Stomach (tissue), 9 donors: Measurements from ENCODE around the gene KTN1. TPM values are rescaled to one million over a fixed set of nuclear protein-coding genes. Genes with fewer than 3 reads are reported as not detected.

ENCODE experiments used
- DNase-seq, 2 donors: peaks; one replicate each; pipeline versions ENCODE4 v3.0.0 to v3.0.0-alpha.2; 2013 to 2019
- H3K27ac ChIP-seq, 5 donors: fragments of 200-600 bp in 4 of 5; sonication (generic) in 4 of 5; one replicate each; pipeline ENCODE4 v1.5.1; 2013 to 2019; ENCODE audit warnings: mild to moderate bottlenecking in 1 of 5, moderate library complexity in 1 of 5
- H3K27me3 ChIP-seq, 3 donors: fragments of 200-600 bp; sonication (generic); one replicate each; pipeline ENCODE4 v1.5.1; 2017 to 2019; ENCODE audit warnings: mixed run types in 1 of 3
- H3K36me3 ChIP-seq, 4 donors: fragments of 200-600 bp; sonication (generic); 1 replicate in 3 of 4; 2 replicates in 1 of 4; pipeline ENCODE4 v1.5.1; 2016 to 2019
- H3K4me1 ChIP-seq, 4 donors: fragments of 200-600 bp; sonication (generic); one replicate each; pipeline ENCODE4 v1.5.1; 2016 to 2019
- H3K4me3 ChIP-seq, 4 donors: fragments of 200-600 bp; sonication (generic) in 3 of 4; one replicate each; pipeline ENCODE4 v1.5.1; 2016 to 2019; ENCODE audit warnings: mild to moderate bottlenecking in 1 of 4
- H3K9me3 ChIP-seq, 4 donors: fragments of 200-600 bp; sonication (generic); one replicate each; pipeline ENCODE4 v1.5.1; 2016 to 2019
- CTCF ChIP-seq, 7 experiments: fragments of 450-650 bp in 4 of 7; fragments of 200-600 bp in 3 of 7; sonication (generic) in 3 of 7; IDR thresholded peaks; one replicate each; pipeline ENCODE4 v1.5.1; 2016 to 2019; ENCODE audit warnings: antibody characterized with exemption in 7 of 7, control low read depth in 2 of 7, mild to moderate bottlenecking in 1 of 7
- EP300 ChIP-seq: sonication (generic); formaldehyde crosslinking; IDR thresholded peaks from one replicate; pipeline ENCODE4 v1.6.1; 2017; ENCODE audit warnings: antibody characterized with exemption
- POLR2A ChIP-seq, 4 donors: fragments of 450-650 bp; IDR thresholded peaks; one replicate each; pipeline ENCODE4 v1.6.1; 2016; ENCODE audit warnings: antibody characterized with exemption in 4 of 4, control low read depth in 2 of 4, mild to moderate bottlenecking in 1 of 4, moderate library complexity in 1 of 4
- POLR2AphosphoS5 ChIP-seq, 3 donors: sonication (generic); formaldehyde crosslinking; IDR thresholded peaks; one replicate each; pipeline ENCODE4 v1.6.1; 2016; ENCODE audit warnings: antibody characterized with exemption in 3 of 3
- WGBS, 5 donors: extraction: QIAGEN DNeasy Blood & Tissue Kit in 3 of 5; methylation state at CpG; one replicate each; pipeline versions ENCODE4 v1.1.5 to v1.1.7; 2013 to 2018; 5-methylcytosine and 5-hydroxymethylcytosine counted together
- intact Hi-C: fragments of 100-400 bp; cut with DNase I; formaldehyde crosslinking; loops from one replicate; pipeline ENCODE4 v1.15.1; 2023; ENCODE audit warnings: low total_unique reads
- polyA plus RNA-seq, 3 donors: library from polyadenylated mRNA; stranded (reverse); fragments of 200-250 nt; gene quantifications; one replicate each; pipeline ENCODE4 v1.2.3, GENCODE V29; 2013
- total RNA-seq, 5 donors: library from RNA; depleted of rRNA; stranded (reverse); fragments of >200 nt; gene quantifications; one replicate each; pipeline versions ENCODE4 v1.1.0 to v1.2.3, GENCODE V29; 2014 to 2016
- donor health status: healthy with polysubstance abuse.
- donor health status: Bipolar disorder and iron deficiency.
- donor health status: healthy.

Gene KTN1
- total and polyA plus RNA-seq, 8 donors: 43.3 to 123 (median 81.2) TPM

- H3K27me3 ChIP-seq: no peaks in the 10 kb centered on the region
- DNase-seq: no peak
- no peak overlapping the region for H3K27ac ChIP-seq
- H3K4me3 ChIP-seq: no peak overlapping the region
- H3K36me3 ChIP-seq: peaks cover 8 to 83% (median 55%) of the 10 kb centered on the region in 4 donors
- H3K9me3 ChIP-seq: no peaks in the 10 kb centered on the region
- TF ChIP-seq CTCF (IDR thresholded peaks at IDR 0.05) (no peak), EP300 (no peak), POLR2A (IDR thresholded peaks at IDR 0.05) (no peak), POLR2AphosphoS5 (IDR thresholded peaks at IDR 0.05) (no peak)
- intact Hi-C loops: no loop called here
- H3K4me1 ChIP-seq: no peaks in the 10 kb centered on the region
Measured at GRCh38 chr14:55661029-55661428, 81.0 kb downstream of the KTN1 start.

- intact Hi-C loops: no loop called here
- H3K27me3 ChIP-seq: no peaks in the 10 kb centered on the region
- H3K9me3 ChIP-seq: no peaks in the 10 kb centered on the region
- peak in 1 of 2 donors; percentile 5 for DNase-seq
- H3K36me3 ChIP-seq: peaks cover 2 to 68% (median 43%) of the 10 kb centered on the region in 4 donors
- H3K4me1 ChIP-seq: no peaks in the 10 kb centered on the region
- no peak overlapping the region for H3K27ac ChIP-seq
- TF ChIP-seq POLR2AphosphoS5 (IDR thresholded peaks at IDR 0.05): no peak
- no peak for TF ChIP-seq POLR2A (IDR thresholded peaks at IDR 0.05)
- no peak for TF ChIP-seq CTCF (IDR thresholded peaks at IDR 0.05)
- TF ChIP-seq EP300: no peak
- no peak overlapping the region for H3K4me3 ChIP-seq
- 54 to 68% (median 67%) methylated on average over 5 of the region's 5 CpGs for WGBS, 5 donors
Measured at GRCh38 chr14:55662752-55663151, 82.7 kb downstream of the KTN1 start.

- H3K27me3 ChIP-seq: no peaks in the 10 kb centered on the region
- TF ChIP-seq EP300 (no peak), CTCF (IDR thresholded peaks at IDR 0.05) (no peak), POLR2AphosphoS5 (IDR thresholded peaks at IDR 0.05) (no peak), POLR2A (IDR thresholded peaks at IDR 0.05) (no peak)
- 86 to 87% (median 86%) methylated on average over 4 of the region's 4 CpGs for WGBS, 5 donors
- no peak for DNase-seq
- H3K4me1 ChIP-seq: no peaks in the 10 kb centered on the region
- peaks cover 0 to 57% (median 43%) of the 10 kb centered on the region in 4 donors for H3K36me3 ChIP-seq
- H3K4me3 ChIP-seq: no peak overlapping the region
- H3K27ac ChIP-seq: no peak overlapping the region
- intact Hi-C loops: no loop called here
- no peaks in the 10 kb centered on the region for H3K9me3 ChIP-seq
Measured at GRCh38 chr14:55665067-55665675, 85.2 kb downstream of the KTN1 start.

- no peak overlapping the region for H3K4me3 ChIP-seq
- no peak overlapping the region for H3K27ac ChIP-seq
- TF ChIP-seq POLR2A (IDR thresholded peaks at IDR 0.05) (no peak), EP300 (no peak), CTCF (IDR thresholded peaks at IDR 0.05) (no peak), POLR2AphosphoS5 (IDR thresholded peaks at IDR 0.05) (no peak)
- no peaks in the 10 kb centered on the region for H3K9me3 ChIP-seq
- intact Hi-C loops: no loop called here
- WGBS, 5 donors: 69 to 88% (median 85%) methylated on average over 2 of the region's 2 CpGs
- peaks cover 7 to 57% (median 50%) of the 10 kb centered on the region in 4 donors for H3K36me3 ChIP-seq
- no peaks in the 10 kb centered on the region for H3K4me1 ChIP-seq
- no peak for DNase-seq
- no peaks in the 10 kb centered on the region for H3K27me3 ChIP-seq
Measured at GRCh38 chr14:55667801-55668200, 87.8 kb downstream of the KTN1 start.
